Measurements from ENCODE around the gene TMEM91.
A peak's percentile ranks its signal among the peaks of the same experiment; 100 is the strongest.

The TMEM91 gene

GRCh38 chr19:41411100-41411967 is 35.0 kb downstream of the TMEM91 start:
- DNase-seq (ENCODE audit: low read depth in 2 of 2), result no peak

- DNase-seq (ENCODE audit: low read depth in 2 of 2), result no peak
Observed at GRCh38 chr19:41411968-41412265, 35.6 kb downstream of the TMEM91 start.

GRCh38 chr19:41412953-41413352 is 36.6 kb downstream of the TMEM91 start:
- DNase-seq (ENCODE audit: low read depth in 2 of 2), result no peak

GRCh38 chr19:41413947-41414346 is 37.6 kb downstream of the TMEM91 start:
- no peak for DNase-seq (ENCODE audit: low read depth in 2 of 2)

- no peak for DNase-seq (ENCODE audit: low read depth in 2 of 2)
Observed at GRCh38 chr19:41414461-41414860, 38.1 kb downstream of the TMEM91 start.

- DNase-seq (ENCODE audit: low read depth in 2 of 2), result no peak
Observed at GRCh38 chr19:41415154-41415571, 38.8 kb downstream of the TMEM91 start.

- DNase-seq (ENCODE audit: low read depth in 2 of 2), result no peak
Observed at GRCh38 chr19:41416194-41416674, 39.9 kb downstream of the TMEM91 start.

GRCh38 chr19:41420101-41420880 is 44.0 kb downstream of the TMEM91 start:
- no peak for DNase-seq (ENCODE audit: low read depth in 2 of 2)

- no peak for DNase-seq (ENCODE audit: low read depth in 2 of 2)
Observed at GRCh38 chr19:41421314-41421713, 45.0 kb downstream of the TMEM91 start.

GRCh38 chr19:41421973-41422372 is 45.6 kb downstream of the TMEM91 start:
- DNase-seq (ENCODE audit: low read depth in 2 of 2), result no peak

- DNase-seq (ENCODE audit: low read depth in 2 of 2), result no peak
Observed at GRCh38 chr19:41422456-41422855, 46.1 kb downstream of the TMEM91 start.

GRCh38 chr19:41422955-41423354 is 46.6 kb downstream of the TMEM91 start:
- no peak for DNase-seq (ENCODE audit: low read depth in 2 of 2)

GRCh38 chr19:41424335-41425173 is 48.2 kb downstream of the TMEM91 start:
- DNase-seq (ENCODE audit: low read depth in 2 of 2), result no peak

GRCh38 chr19:41425174-41426115 is 49.1 kb downstream of the TMEM91 start:
- no peak for DNase-seq (ENCODE audit: low read depth in 2 of 2)

GRCh38 chr19:41426116-41426841 is 49.9 kb downstream of the TMEM91 start:
- DNase-seq (ENCODE audit: low read depth in 2 of 2), result no peak

- DNase-seq (ENCODE audit: low read depth in 2 of 2), result peak; percentile 9 to 30
Observed at GRCh38 chr19:41426952-41427646, 50.8 kb downstream of the TMEM91 start, which contains the start of gene B3GNT8. TSS of gene B3GNT8 (minus strand) at chr19:41427374. CDS start at chr19:41426778, 596 bp downstream.

- peak in 1 of 2 donors; percentile 4 for DNase-seq (ENCODE audit: low read depth in 2 of 2)
Observed at GRCh38 chr19:41427647-41428480, 51.5 kb downstream of the TMEM91 start.

- no peak for DNase-seq (ENCODE audit: low read depth in 2 of 2)
Observed at GRCh38 chr19:41428481-41428859, 52.1 kb downstream of the TMEM91 start.

GRCh38 chr19:41430922-41431321 is 54.6 kb downstream of the TMEM91 start:
- DNase-seq (ENCODE audit: low read depth in 2 of 2), result no peak
